KMS-11 (cell line): ENCODE data around the gene FOXE3.

Source experiments
- H2AFZ ChIP-seq: fragments of 200-600 bp; sonication (generic); 2 replicates; pipeline ENCODE4 v1.6.1; 2016; ENCODE audit warnings: antibody characterized with exemption, mixed run types, low read depth
- H3K27ac ChIP-seq: fragments of 200-600 bp; sonication (generic); 2 replicates; pipeline ENCODE4 v1.6.1; 2016; ENCODE audit warnings: mild to moderate bottlenecking, mixed run types
- H3K27me3 ChIP-seq: fragments of 200-600 bp; sonication (generic); 2 replicates; pipeline ENCODE4 v1.6.1; 2017; ENCODE audit warnings: mild to moderate bottlenecking, low read depth, mixed run types, moderate library complexity; ENCODE audit not compliant: insufficient read depth
- H3K36me3 ChIP-seq: fragments of 200-600 bp; sonication (generic); 2 replicates; pipeline ENCODE4 v1.6.1; 2017; ENCODE audit warnings: mild to moderate bottlenecking, mixed run types; ENCODE audit not compliant: insufficient read depth
- H3K4me1 ChIP-seq: fragments of 200-600 bp; sonication (generic); 2 replicates; pipeline ENCODE4 v1.6.1; 2016; ENCODE audit warnings: mild to moderate bottlenecking, low read depth, mixed run types; ENCODE audit not compliant: poor library complexity, severe bottlenecking
- H3K4me2 ChIP-seq: fragments of 200-600 bp; sonication (generic); 2 replicates; pipeline ENCODE4 v1.7.0; 2016; ENCODE audit warnings: mild to moderate bottlenecking, mixed run types
- H3K4me3 ChIP-seq: fragments of 200-600 bp; sonication (generic); IDR thresholded peaks from 2 replicates; pipeline ENCODE4 v1.6.1; 2017; ENCODE audit warnings: low read depth, low read length, mixed read lengths; ENCODE audit not compliant: insufficient read depth
- H3K79me2 ChIP-seq: fragments of 200-600 bp; sonication (generic); 2 replicates; pipeline ENCODE4 v1.6.1; 2016; ENCODE audit warnings: low read depth, mixed run types; ENCODE audit not compliant: insufficient read depth
- H3K9ac ChIP-seq: fragments of 200-600 bp; sonication (generic); 2 replicates; pipeline ENCODE4 v1.6.1; 2016; ENCODE audit warnings: mild to moderate bottlenecking, mixed run types
- H4K20me1 ChIP-seq: fragments of 200-600 bp; sonication (generic); 2 replicates; pipeline ENCODE4 v1.6.1; 2016; ENCODE audit warnings: mild to moderate bottlenecking, mixed run types; ENCODE audit not compliant: insufficient read depth
- TF ChIP-seq, protein P1 (sequence below): fragments of 200-600 bp; sonication (generic); conservative IDR thresholded peaks from 2 replicates; pipeline ENCODE4 v1.6.1; 2017; ENCODE audit warnings: low read depth, mild to moderate bottlenecking, antibody characterized with exemption, low read length, moderate library complexity, mixed read lengths

The FOXE3 gene

DNA sequence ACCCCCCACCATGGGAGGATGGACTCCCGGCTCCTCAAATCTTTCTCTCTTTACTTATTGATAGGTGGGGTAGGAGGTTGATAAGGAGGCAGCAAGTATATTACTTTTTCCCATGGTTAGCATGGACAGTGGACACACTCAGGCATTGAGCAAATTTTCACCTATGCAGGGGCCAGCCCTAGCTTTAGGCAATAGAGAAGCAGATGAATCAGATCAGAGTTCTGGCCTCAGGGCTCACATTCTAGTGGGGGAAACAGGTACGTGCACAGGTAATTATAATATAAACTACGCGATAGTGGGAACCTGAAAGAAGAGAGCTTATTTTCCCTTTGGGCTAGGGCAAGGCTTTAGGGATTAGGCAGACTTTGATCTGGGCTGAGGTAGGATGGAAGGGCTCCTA lies 13.5 kb upstream of the FOXE3 start:
- H3K27ac ChIP-seq, result no peak overlapping the region
- H3K36me3 ChIP-seq, result no peaks in the 10 kb centered on the region
- no peak overlapping the region for H2AFZ ChIP-seq
- H3K4me3 ChIP-seq, result no peak overlapping the region
- no peaks in the 10 kb centered on the region for H3K4me1 ChIP-seq
- no peaks in the 10 kb centered on the region for H4K20me1 ChIP-seq
- TF ChIP-seq, protein P1, sequence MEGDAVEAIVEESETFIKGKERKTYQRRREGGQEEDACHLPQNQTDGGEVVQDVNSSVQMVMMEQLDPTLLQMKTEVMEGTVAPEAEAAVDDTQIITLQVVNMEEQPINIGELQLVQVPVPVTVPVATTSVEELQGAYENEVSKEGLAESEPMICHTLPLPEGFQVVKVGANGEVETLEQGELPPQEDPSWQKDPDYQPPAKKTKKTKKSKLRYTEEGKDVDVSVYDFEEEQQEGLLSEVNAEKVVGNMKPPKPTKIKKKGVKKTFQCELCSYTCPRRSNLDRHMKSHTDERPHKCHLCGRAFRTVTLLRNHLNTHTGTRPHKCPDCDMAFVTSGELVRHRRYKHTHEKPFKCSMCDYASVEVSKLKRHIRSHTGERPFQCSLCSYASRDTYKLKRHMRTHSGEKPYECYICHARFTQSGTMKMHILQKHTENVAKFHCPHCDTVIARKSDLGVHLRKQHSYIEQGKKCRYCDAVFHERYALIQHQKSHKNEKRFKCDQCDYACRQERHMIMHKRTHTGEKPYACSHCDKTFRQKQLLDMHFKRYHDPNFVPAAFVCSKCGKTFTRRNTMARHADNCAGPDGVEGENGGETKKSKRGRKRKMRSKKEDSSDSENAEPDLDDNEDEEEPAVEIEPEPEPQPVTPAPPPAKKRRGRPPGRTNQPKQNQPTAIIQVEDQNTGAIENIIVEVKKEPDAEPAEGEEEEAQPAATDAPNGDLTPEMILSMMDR, result no peak
- no peak overlapping the region for H3K4me2 ChIP-seq
- no peaks in the 10 kb centered on the region for H3K79me2 ChIP-seq
- H3K9ac ChIP-seq, result no peak overlapping the region
- H3K27me3 ChIP-seq, result no peaks in the 10 kb centered on the region

DNA sequence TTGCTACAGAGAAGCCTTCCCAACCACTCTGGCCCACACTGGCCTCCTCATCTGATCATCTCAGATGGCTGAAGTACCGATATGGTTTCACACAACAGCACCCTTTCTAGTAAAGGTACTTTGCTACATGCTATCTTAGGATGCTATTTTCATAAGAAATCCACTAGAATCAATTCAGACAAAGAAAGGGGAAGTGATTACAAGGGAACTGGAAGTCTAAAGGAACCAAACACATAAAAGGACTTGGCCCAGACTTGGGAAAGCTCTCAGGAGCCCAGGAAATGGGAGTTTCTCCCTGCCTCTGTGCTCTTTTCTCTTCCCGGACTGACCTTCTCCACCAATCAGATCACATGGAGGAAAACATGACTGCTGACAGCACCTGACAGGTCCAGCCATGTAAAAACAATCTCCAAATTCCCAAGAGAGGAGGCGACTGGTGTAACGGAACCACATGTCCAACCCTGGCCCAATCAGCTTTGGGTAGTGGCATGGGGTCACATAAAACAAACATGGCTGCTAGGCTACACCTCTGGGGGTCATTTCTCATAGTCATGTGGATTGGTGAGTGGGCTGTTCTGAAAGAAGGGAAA lies 12.7 kb upstream of the FOXE3 start:
- H3K4me1 ChIP-seq, result no peaks in the 10 kb centered on the region
- H3K9ac ChIP-seq, result no peak overlapping the region
- no peak overlapping the region for H3K27ac ChIP-seq
- TF ChIP-seq, protein P1, result no peak
- no peaks in the 10 kb centered on the region for H4K20me1 ChIP-seq
- H3K4me2 ChIP-seq, result no peak overlapping the region
- no peaks in the 10 kb centered on the region for H3K36me3 ChIP-seq
- no peaks in the 10 kb centered on the region for H3K27me3 ChIP-seq
- H3K4me3 ChIP-seq, result no peak overlapping the region
- no peak overlapping the region for H2AFZ ChIP-seq
- no peaks in the 10 kb centered on the region for H3K79me2 ChIP-seq

DNA sequence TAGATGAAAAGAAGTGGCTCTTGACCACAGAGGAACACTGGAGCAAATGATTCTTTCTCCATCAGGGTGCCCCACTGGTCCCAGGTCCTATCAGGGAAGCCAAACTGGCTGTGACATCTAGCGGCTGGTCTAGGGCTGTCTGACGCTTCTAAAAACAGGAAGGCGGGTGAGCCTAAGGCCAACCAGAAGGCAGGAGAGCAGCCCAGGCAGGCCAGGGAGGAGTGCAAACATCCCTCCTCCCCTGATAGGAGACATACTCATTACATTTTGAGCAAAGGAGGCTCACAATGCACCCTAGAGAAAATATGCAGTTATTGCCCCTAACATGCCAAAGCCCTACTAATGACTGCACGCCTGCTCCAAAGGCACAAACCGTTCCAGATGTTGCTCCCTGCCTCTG lies 10.4 kb upstream of the FOXE3 start:
- Histone ChIP-seq H4K20me1 (no peaks in the 10 kb centered on the region), H3K36me3 (no peaks in the 10 kb centered on the region), H3K4me3 (no peak overlapping the region), H3K4me2 (no peak overlapping the region), H3K9ac (no peak overlapping the region), H3K79me2 (no peaks in the 10 kb centered on the region), H2AFZ (no peak overlapping the region), H3K27me3 (no peaks in the 10 kb centered on the region), H3K27ac (no peak overlapping the region), H3K4me1 (no peaks in the 10 kb centered on the region)
- TF ChIP-seq, protein P1, result no peak

DNA sequence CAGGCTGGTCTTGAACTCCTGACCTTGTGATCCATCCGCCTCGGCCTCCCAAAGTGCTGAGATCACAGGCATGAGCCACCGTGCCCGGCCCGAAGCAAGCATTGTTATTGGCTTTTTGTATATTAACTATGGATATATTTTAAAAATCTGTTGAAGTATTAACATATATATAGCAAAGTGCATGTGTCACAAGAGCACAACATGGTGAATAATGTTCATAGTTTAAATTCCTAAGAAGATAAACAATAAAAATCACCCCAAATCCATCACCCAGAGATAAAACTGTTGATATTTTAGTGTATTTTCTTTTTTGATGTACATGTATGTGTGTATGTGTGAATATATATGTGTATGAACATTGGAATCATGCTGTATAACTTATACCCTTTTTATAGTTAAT lies 9.1 kb upstream of the FOXE3 start:
- H3K27me3 ChIP-seq, result no peaks in the 10 kb centered on the region
- H3K4me1 ChIP-seq, result no peaks in the 10 kb centered on the region
- H3K9ac ChIP-seq, result no peak overlapping the region
- H3K4me2 ChIP-seq, result no peak overlapping the region
- H3K27ac ChIP-seq, result no peak overlapping the region
- no peak overlapping the region for H2AFZ ChIP-seq
- H3K4me3 ChIP-seq, result no peak overlapping the region
- no peaks in the 10 kb centered on the region for H3K36me3 ChIP-seq
- no peaks in the 10 kb centered on the region for H3K79me2 ChIP-seq
- TF ChIP-seq, protein P1, result no peak
- no peaks in the 10 kb centered on the region for H4K20me1 ChIP-seq
